Left lung (tissue), 10 donors: ENCODE results near the gene UBE2QL1. TPM values are rescaled to one million over a fixed set of nuclear protein-coding genes. Genes with fewer than 3 reads are reported as not detected.

Experiments
- ATAC-seq: fragments of 200-7000 bp; cut with Tn5 transposase; one replicate; pipeline ENCODE4 v1.9.1; 2020; ENCODE audit warnings: moderate library complexity
- DNase-seq, 4 donors: peaks; one replicate each; pipeline ENCODE4 v3.0.0-alpha.2; 2013 to 2020
- H3K27ac ChIP-seq, 2 donors: fragments of 200-600 bp; sonication (generic) in 1 of 2; one replicate each; pipeline versions ENCODE4 v1.5.0 to v1.8.0; 2020 to 2021
- H3K27me3 ChIP-seq, 2 donors: fragments of 200-600 bp; sonication (generic) in 1 of 2; one replicate each; pipeline versions ENCODE4 v1.5.0 to v1.8.0; 2020 to 2021
- H3K36me3 ChIP-seq, 2 donors: fragments of 200-600 bp; sonication (generic) in 1 of 2; one replicate each; pipeline versions ENCODE4 v1.5.0 to v1.8.0; 2020 to 2021
- H3K4me1 ChIP-seq, 2 donors: fragments of 200-600 bp; one replicate each; pipeline ENCODE4 v1.8.0; 2021
- H3K4me3 ChIP-seq, 2 donors: fragments of 200-600 bp; sonication (generic) in 1 of 2; one replicate each; pipeline versions ENCODE4 v1.5.0 to v1.8.0; 2020 to 2021; ENCODE audit warnings: mild to moderate bottlenecking in 1 of 2
- H3K9me3 ChIP-seq, 2 donors: fragments of 200-600 bp; sonication (generic) in 1 of 2; one replicate each; pipeline versions ENCODE4 v1.5.0 to v1.8.0; 2020 to 2021
- intact Hi-C, 2 donors: fragments of 100-400 bp; cut with DNase I; formaldehyde crosslinking; loops; one replicate each; pipeline versions ENCODE4 v1.11.2 to v1.14.2; 2022
- polyA plus RNA-seq, 6 donors: library from polyadenylated mRNA; unstranded; fragments of 120-200 nt; gene quantifications; one replicate each; pipeline ENCODE4 v1.2.1, GENCODE V29; 2013; ENCODE audit not compliant: insufficient read length in 6 of 6
- total RNA-seq, 2 donors: library from RNA; stranded (reverse); fragmentation: NEBNext Ultra II Directional; extraction: Animal tissue kit (Norgen Biotek cat#: 25700); gene quantifications; one replicate each; pipeline ENCODE4 v1.2.1, GENCODE V29; 2021
- TF ChIP-seq, protein P1 (sequence below), 2 donors: fragments of 200-600 bp; sonication (generic) in 1 of 2; IDR thresholded peaks; one replicate each; pipeline versions ENCODE4 v1.5.0 to v1.8.0; 2021; ENCODE audit warnings: antibody characterized with exemption in 2 of 2
- donor health status: DM: no; HTN: yes; CAD: no.
- donor health status: DM: no; HTN: no; CAD: no.

The UBE2QL1 gene
- total and polyA plus RNA-seq, 8 donors = 0.05 to 0.32 (median 0.27) TPM

DNA sequence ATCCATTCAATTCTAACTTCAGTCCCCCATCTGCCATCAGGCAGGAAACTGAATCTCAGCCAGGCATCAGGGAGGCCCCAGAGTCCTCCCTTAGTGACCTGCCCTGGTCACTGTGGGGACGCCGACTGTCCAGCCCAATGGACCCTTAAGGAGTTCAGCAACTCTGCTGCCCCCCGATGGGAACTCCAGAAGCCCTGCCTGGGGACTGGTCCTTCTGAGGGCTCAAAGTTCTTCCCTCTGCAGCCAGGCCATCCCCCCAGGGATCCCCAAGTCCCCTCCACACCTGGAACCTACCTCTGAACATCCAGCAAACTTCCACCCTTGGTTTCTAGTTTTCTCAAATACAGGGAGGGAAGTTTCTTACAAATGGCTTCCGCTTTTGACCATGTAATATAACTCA, 76.8 kb downstream of the UBE2QL1 start:
- TF ChIP-seq, protein P1, sequence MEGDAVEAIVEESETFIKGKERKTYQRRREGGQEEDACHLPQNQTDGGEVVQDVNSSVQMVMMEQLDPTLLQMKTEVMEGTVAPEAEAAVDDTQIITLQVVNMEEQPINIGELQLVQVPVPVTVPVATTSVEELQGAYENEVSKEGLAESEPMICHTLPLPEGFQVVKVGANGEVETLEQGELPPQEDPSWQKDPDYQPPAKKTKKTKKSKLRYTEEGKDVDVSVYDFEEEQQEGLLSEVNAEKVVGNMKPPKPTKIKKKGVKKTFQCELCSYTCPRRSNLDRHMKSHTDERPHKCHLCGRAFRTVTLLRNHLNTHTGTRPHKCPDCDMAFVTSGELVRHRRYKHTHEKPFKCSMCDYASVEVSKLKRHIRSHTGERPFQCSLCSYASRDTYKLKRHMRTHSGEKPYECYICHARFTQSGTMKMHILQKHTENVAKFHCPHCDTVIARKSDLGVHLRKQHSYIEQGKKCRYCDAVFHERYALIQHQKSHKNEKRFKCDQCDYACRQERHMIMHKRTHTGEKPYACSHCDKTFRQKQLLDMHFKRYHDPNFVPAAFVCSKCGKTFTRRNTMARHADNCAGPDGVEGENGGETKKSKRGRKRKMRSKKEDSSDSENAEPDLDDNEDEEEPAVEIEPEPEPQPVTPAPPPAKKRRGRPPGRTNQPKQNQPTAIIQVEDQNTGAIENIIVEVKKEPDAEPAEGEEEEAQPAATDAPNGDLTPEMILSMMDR (IDR thresholded peaks at IDR 0.05) = no peak
- DNase-seq (no peak), ATAC-seq (no peak)
- H3K27me3 ChIP-seq = peaks cover 0 to 17% of the 10 kb centered on the region in 2 donors
- no peak overlapping the region for H3K4me3 ChIP-seq
- H3K4me1 ChIP-seq = no peaks in the 10 kb centered on the region
- H3K9me3 ChIP-seq = no peaks in the 10 kb centered on the region
- no peak overlapping the region for H3K27ac ChIP-seq
- intact Hi-C loops = no loop called here
- H3K36me3 ChIP-seq = no peaks in the 10 kb centered on the region

DNA sequence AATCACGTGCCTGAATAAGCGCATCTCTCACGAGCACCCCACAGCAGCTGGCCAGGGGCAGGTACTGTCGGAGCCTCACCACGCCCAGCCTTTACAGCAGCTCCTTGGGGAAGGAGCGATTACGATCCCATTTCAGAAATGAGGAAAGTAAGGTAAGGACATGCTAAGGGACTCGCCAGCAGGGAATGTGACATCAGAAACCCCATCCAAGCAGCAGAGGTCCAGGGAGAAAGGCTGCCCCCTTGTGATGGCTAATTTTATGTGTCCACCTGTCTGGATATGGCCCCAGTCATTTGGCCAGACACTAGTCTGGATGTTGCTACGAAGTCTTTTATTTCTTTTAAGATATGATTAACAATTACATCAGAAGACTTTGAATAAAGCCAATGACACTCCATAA, 77.3 kb downstream of the UBE2QL1 start:
- DNase-seq = peak in 1 of 4 donors; percentile 2
- intact Hi-C loops = no loop called here

DNA sequence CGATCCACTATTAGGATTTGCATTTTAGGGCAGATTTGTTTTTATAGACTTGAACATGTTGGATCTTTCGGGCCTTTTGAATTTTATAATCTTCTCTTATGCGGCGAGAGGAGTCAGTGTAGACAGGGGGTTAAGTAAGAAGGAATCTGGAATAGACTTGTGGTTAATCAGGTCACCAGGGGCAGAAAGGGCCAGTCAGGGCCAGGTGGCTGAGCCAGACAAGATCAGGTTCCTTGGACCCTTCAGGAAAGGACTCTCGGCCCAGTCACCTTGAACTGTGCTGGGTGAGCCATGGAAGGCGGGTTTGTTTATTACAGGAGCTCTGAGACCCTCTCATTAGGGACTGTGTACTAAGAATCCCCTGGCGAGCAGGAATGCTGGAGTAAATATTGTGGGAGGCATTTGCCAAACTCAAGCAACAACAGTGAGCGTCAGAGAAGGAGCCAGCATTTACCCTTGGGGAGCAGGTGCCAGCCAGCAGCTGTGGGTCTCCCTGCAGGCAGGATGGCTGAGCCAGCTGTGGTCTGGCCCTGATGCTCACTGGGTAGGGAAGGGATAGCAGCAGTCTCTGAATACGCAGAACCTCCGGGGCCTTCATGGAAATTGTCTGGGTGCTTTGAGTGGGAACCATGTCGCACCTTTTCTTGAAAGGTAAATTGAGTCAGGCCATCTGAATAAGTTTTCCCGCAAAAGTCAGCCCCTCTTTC, 79.2 kb downstream of the UBE2QL1 start:
- Histone ChIP-seq H3K4me3 (no peak overlapping the region), H3K27ac (no peak overlapping the region), H3K27me3 (peaks cover 0 to 5% of the 10 kb centered on the region in 2 donors), H3K36me3 (no peaks in the 10 kb centered on the region), H3K9me3 (no peaks in the 10 kb centered on the region), H3K4me1 (no peaks in the 10 kb centered on the region)
- no peak for DNase-seq
- intact Hi-C loops = no loop called here
- TF ChIP-seq, protein P1 (IDR thresholded peaks at IDR 0.05) = no peak
- ATAC-seq = no peak

More for the DNA sequence above, 77.3 kb downstream of the UBE2QL1 start:
- TF ChIP-seq, protein P1 (IDR thresholded peaks at IDR 0.05) = no peak
- Histone ChIP-seq H3K4me1 (no peaks in the 10 kb centered on the region), H3K9me3 (no peaks in the 10 kb centered on the region), H3K27ac (no peak overlapping the region), H3K27me3 (peaks cover 0 to 17% of the 10 kb centered on the region in 2 donors), H3K4me3 (no peak overlapping the region), H3K36me3 (no peaks in the 10 kb centered on the region)
- peak; percentile 55 for ATAC-seq

DNA sequence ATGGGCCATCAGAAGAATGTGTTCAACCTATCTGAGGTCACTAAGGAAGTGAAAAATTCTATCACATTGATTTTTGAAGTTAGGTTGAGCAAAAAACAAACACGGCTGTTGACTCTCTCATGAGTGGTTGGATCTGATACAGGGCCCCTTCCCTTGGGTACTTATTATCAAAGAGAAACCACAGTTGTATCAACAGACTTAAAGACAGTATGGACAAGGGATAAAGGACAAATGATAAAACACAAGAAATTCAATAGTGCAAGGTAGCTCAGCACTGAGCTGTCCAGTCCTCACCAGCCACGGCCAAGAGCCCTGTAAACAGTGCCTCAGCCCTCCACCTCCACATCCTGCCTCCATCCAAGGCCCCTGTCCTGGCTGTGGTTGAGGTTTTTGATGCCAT, 86.9 kb downstream of the UBE2QL1 start:
- Histone ChIP-seq H3K27me3 (no peaks in the 10 kb centered on the region), H3K9me3 (no peaks in the 10 kb centered on the region), H3K4me3 (no peak overlapping the region), H3K27ac (no peak overlapping the region), H3K36me3 (no peaks in the 10 kb centered on the region), H3K4me1 (no peaks in the 10 kb centered on the region)
- ATAC-seq (no peak), DNase-seq (no peak)
- intact Hi-C loops = no loop called here
- TF ChIP-seq, protein P1 (IDR thresholded peaks at IDR 0.05) = no peak

DNA sequence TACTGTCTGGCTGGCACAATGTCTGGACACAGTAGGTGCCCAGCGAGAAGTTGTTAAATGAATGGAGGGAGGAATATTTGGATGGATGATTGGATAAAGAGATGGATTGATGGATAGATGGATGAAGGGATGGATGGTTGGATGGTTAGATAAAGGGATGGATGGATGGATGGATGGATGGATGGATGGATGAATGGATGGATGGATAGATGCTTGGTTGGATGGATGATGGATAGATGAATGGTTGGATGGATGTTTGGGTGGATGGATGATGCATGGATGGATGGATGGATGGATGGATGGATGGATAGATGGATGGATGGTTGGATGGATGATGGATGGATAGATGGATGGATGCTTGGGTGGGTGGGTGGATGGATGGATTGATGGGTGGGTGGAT, 90.4 kb downstream of the UBE2QL1 start:
- TF ChIP-seq, protein P1 (IDR thresholded peaks at IDR 0.05) = no peak
- Histone ChIP-seq H3K27me3 (no peaks in the 10 kb centered on the region), H3K4me1 (no peaks in the 10 kb centered on the region), H3K9me3 (no peaks in the 10 kb centered on the region), H3K27ac (no peak overlapping the region), H3K4me3 (no peak overlapping the region), H3K36me3 (no peaks in the 10 kb centered on the region)
- intact Hi-C loops = no loop called here
- no peak for ATAC-seq
- DNase-seq = no peak
